HG03280 (cell line): ENCODE measurements around the gene SPRYD4.
"Not testable (repeated sequence)": the region's sequence is repeated elsewhere in the genome, so short reads cannot be mapped to it uniquely, and the experiment has no call there.

Source experiments
- ATAC-seq: cut with Tn5 transposase; IDR thresholded peaks from one replicate; pipeline ENCODE4 v1.9.1; 2021; ENCODE audit warnings: mild to moderate bottlenecking, moderate library complexity; ENCODE audit not compliant: unreplicated experiment

SPRYD4 gene

DNA sequence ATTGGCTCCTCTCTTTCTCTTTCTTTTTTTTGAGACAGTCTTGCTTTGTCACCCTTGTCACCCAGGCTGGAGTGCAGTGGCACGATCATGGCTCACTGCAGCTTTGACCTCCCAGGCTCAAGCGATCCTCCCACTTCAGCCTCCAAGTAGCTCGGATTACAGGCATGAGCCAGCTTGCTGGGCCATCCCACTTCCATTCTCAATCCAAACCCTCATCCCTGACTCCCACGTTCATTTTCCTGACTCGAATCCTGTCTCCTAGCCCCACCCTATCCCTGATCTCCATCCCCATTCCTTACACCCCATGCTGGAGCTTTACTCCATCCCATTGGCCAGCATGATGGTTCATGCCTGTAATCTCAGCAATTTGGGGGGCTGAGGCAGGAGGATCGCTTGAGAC is 7.8 kb downstream of the SPRYD4 start:
- ATAC-seq = no peak

DNA sequence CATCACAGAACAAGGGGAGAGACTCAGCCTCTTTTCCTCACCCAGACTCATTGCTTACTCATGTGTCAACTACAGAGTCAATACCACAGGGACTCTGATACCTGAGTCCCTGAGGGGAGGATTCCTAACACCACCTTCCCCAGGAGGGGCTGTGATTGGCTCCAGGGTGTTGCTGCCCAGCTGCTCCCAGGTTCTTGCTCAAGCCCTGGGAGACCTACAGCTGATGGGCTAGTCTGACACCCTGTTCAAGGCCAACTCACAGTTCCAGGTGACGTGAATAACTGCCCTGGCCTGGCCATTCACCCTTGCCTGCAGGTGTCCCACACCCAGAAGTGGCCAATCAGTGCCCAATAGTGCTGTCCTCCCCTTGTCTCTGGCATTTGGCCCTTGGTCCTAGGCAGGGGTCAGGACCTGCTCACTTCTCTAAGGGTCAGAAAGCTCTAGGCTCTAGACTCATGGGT is 8.6 kb downstream of the SPRYD4 start:
- no peak for ATAC-seq

DNA sequence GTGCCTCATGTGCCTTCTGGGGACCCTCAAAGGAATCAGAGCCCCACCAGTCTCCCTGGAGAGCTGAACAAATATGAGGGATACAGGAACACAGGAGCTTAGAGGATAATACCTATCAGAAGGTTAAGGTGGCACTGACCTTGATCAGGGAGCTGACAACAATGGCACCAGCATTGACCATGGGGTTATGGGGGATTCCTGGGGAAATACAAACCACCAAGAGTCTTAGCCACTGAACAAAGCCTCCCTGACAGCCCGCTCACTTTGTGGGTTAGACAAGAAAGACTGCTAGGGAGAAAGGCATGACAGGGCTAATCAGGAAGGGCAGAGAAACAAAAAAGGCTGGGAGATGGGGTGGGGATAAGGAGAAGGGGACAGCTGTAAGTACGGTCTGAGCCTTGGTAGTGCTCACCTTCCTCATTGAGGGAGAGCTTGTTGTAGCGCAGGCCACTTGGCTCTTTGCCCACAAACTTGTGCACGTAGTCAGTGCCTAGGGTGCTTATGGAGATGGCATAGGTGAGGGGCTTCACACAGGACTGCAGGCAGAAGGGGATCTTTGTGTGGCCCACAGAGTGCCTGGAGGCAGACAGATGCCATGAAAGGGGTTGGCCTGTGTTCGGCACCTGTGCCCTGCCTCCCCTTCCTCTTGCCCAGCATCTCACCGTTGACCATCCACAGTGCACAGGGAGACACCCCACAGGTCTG is 9.3 kb downstream of the SPRYD4 start:
- no peak for ATAC-seq

DNA sequence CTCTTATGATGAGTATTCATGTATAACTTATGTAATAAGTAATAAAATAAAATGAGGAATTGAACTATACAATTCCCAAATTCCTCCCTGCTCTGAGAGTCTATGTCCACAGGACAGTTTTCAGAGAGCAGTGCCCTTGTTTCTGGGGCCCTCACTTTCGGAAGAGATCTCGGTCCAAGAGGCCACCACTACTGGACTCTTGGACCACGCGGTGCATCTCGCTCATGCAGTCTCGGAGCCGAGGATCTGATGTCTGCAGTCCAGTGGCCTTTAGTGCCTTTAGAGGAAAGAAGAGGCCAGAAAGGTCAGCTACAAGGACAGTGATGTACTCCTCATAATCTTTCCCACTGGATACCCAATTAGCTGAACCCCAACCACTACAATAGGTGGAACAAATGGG is 11.2 kb downstream of the SPRYD4 start:
- no peak for ATAC-seq

DNA sequence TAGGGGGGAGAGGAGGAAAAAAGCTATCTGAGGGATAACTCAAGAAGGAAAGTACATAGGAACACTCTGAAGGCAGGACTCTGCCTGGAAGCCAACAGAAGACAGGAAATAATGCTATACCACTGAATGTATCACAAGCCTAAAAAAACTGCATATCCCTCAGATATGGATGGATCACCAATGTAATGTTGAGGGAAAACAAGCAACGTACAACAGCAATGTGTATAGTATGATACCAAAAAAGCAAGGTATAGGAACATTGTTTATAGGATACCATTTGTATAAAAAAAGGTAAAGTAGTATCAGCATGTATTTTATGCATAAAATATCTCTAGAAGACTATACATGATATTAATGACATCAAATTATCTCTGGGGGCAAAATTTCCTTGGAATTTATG is 16.2 kb downstream of the SPRYD4 start:
- no peak for ATAC-seq

DNA sequence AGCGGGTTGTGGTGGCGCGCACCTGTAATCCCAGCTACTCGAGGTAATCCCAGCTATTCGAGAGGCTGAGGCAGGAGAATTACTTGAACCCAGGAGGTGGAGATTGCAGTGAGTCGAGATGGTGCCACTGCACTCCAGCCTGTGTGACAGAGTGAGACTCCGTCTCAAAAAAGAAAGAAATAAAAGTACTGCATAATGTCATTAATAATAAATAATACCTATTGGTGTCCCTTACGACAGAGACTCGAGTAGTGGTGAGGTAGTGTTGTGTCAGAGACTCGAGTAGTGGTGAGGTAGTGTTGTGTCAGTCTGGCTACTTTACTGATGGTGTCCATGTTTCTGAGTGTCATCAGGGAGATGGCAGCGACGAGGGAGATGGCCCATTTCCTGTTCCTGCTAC is 18.3 kb downstream of the SPRYD4 start:
- ATAC-seq = no peak

DNA sequence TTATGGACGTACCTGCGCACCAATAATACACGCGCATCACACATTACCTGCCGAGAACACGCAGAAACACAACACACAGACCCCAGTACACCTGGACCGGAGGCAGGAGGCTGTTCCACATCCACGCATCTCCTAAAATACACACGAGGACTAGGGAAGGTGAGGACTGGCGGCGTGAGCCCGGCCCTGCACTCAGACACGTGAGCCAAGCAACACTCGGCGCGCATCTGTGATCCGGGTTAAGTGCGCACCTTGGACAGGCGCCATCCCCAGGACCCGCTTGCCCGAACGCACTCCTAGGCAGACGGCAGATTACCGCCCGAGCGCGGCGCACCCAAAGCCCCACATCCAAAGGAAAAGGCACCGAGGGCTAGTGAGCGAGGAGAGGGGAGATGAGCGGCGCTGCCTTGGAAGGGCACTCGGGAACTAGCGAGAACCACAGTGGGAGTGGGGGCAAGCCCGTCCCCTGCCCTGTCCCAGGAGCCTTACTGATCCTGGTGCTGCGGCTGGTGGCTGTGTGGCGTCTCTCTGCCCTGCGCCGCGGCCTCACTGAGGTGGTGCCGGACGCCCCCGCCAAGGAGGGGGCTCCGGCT is 19.2 kb downstream of the SPRYD4 start:
- peak; percentile 27 for ATAC-seq

DNA sequence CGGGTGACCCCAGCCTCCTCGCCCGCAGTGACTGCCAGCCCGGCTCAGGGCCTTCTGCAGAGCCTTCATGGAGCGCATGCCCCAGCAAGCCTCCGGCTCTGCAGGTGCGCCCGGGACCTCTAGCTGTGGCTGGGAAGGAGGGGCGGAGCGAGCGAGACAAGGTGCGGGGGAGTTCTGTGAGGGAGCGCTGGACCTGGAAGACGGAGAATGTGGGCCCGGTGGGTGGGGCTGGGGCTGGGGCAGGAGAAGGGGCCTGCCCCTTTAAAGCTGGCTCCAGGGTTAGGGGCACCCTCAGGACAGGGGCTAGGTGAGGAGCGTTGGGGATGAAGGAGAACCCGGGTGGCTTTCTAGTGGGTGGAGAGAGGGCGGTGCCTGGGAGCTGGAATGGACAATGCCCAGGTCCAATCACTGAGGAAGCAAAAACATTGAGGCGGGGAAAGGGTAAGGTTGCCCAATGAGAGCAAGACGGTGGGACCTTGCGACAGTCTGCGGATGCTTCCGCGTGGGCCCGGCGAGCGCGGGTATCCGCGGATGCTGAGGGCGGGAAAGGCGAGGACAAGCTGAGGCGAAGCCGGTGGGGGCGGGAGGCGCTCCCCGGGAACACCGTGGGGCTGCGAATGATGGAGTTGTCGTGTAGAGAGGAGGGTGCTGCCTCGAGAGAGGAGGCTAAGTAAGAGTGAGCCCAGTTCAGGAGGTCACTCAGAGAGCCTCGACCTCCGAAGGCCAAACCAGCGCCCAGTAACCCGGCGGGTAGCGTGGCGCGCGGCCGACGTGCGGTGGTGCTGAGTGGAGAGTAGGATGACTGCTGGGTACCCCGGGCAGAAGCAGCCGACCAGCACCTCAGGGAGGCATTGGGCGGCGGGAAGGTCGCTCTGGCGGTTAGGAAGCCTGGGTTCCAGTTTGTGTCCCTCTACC is 19.9 kb downstream of the SPRYD4 start, which contains the start of gene GLS2:
Gene GLS2, minus strand, starts transcription at position 121 of the 915 bp plus-strand sequence. Its CDS starts 43 bp downstream, at position 78.
- peak; percentile 89 for ATAC-seq

DNA sequence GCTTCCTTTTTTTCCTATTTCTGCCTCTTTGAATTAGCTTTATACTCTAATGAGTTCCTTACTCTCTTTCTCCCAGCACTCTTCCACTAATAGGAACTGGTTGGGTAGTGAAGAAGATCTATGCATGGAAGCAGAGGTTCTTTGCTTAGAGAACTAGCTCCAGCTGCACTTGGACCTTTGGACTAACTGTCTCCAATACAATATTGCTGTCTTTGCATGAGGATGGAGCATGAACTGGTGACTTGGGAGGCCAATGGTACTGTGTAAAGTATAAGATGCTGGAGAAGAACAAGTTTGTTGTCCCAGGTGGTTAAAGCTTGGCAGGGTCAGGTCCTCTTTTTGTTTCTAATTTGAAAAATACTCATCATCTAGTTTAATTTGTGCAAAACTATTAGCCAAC is 22.0 kb downstream of the SPRYD4 start:
- no peak for ATAC-seq

DNA sequence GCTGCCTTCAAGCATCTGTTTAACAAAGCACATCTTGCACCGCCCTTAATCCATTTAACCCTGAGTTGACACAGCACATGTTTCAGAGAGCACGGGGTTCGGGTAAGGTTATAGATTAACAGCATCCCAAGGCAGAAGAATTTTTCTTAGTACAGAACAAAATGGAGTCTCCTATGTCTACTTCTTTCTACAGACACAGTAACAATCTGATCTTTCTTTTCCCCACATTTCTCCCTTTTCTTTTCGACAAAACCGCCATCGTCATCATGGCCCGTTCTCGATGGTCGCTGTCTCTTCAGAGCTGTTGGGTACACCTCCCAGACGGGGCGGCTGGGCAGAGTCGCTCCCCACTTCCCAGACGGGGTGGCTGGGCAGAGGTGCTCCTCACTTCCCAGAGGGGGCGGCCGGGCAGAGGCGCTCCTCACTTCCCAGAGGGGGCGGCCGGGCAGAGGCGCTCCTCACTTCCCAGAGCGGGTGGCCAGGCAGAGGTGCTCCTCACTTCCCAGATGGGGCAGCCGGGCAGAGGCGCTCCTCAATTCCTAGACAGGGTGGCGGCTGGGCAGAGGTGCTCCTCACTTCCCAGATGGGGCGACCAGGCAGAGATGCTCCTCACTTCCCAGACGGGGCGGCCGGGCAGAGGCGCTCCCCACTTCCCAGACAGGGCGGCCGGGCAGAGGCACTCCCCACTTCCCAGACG is 25.2 kb downstream of the SPRYD4 start:
- not testable (repeated sequence) for ATAC-seq

DNA sequence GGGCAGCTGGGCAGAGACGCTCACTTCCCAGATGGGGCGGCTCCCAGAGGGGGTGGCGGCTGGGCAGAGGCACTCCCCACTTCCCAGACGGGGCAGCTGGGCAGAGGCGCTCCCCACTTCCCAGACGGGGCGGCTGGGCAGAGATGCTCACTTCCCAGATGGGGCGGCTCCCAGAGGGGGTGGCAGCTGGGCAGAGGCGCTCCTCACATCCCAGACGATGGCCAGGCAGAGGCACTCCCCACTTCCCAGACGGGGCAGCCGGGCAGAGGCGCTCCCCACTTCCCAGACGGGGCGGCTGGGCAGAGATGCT is 25.7 kb downstream of the SPRYD4 start:
- not testable (repeated sequence) for ATAC-seq

DNA sequence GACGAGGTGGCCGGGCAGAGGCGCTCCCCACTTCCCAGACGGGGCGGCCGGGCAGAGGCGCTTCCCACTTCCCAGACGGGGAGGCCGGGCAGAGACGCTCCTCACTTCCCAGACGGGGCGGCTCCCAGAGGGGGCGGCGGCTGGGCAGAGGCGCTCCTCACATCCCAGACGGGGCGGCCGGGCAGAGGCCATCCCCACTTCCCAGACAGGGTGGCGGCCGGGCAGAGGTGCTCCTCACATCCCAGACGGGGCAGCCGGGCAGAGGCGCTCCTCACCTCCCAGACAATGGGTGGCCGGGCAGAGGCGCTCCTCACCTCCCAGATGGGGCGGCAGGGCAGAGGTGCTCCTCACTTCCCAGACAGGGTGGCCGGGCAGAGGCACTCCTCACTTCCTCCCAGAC is 26.1 kb downstream of the SPRYD4 start:
- not testable (repeated sequence) for ATAC-seq

DNA sequence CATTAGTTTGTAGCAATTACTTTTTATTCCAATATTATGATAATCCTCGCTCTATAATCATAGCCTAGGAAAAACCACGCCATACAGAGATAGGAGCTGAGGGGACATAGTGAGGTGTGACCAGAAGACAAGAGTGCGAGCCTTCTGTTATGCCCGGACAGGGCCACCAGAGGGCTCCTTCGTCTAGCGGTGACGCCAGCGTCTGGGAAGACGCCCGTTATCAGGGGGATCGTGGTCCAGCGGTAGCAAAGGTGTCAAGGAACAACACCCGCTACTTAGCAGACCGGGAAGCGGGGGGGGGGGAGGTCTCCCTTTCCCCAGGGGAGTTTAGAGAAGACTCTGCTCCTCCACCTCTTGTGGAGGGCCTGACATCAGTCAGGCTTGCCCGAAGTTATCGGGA is 28.3 kb downstream of the SPRYD4 start:
- not testable (repeated sequence) for ATAC-seq

DNA sequence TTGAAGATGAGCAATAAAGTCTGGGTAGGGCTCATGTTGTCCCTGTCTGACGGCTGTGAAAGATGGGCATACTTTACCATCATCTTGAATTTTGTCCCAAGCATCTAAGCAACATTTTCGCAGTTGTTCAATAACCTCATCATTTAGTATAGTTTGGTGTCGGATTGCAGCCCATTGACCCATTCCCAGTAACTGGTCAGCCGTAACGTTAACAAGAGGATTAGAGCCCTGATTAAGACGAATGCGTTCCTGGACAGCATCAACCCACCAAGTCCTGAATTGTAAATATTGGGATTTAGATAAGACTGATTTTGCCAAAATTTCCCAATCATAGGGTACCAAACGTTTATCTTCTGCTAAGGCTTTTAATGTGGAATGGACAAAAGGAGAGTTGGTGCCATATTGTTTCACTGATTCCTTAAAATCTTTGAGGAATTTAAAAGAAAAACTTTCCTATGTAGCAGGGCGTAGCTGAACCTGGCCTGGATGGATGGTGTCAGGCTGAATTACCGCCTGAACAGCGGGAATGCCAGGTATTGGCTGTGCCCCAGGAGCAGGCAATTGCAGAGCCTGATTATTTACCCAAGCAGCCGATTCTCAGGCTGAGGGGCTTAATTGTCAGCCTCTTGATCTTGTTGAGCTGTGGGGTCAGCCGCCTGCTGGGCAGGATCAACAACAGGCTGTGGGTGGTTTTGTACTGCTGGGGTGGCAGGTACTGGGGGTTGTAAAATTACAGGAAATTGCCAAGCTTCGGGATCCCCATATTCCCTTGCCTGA is 29.9 kb downstream of the SPRYD4 start:
- ATAC-seq = not testable (repeated sequence)

DNA sequence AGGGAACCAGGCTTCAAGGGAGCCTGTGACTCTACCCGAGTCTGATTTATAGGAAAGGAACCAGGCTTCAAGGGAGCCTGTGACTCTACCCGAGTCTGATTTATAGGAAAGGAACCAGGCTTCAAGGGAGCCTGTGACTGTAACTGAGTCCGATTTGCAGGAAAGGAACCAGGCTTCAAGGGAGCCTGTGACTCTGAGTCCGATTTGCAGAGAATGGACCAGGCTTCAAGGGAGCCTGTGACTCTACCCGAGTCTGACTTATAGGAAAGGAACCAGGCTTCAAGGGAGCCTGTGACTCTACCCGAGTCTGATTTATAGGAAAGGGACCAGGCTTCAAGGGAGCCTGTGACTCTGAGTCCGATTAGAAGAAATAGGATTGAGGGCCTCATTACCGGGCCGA is 31.1 kb downstream of the SPRYD4 start:
- not testable (repeated sequence) for ATAC-seq

DNA sequence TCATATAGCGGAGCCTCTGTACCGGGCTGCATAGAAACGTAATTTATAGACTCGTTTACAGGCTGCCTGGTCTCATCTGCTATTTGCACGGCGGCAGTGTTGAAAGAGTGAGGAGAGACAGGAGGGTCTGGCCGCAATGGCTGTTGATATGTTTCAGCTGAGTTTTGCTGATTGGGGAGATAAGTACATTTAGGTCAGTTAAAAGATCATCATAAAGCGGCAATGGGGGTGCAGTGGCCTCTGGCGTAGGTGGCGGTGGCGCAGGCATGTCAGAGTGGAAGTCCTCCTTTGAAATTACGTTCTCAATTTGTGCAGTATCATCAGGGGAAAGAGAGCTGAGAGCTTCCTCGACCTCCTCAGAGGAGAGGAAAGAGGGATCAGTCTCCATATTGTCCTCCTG is 31.5 kb downstream of the SPRYD4 start:
- ATAC-seq = not testable (repeated sequence)

DNA sequence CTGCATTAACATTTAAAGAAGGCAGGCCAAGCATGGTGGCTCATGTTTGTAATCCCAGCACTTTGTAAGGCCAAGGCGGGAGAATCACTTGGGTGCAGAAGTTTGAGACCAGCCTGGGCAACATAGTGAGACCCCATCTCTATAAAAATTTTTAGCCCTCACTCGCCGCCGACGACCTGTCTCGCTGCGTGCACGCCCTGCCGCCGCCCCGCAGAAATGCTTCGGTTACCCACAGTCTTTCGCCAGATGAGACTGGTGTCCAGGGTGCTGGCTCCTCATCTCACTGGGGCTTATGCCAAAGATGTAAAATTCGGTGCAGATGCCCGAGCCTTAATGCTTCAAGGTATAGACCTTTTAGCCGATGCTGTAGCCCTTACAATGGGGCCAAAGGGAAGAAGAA is 42.4 kb downstream of the SPRYD4 start:
- ATAC-seq = no peak

DNA sequence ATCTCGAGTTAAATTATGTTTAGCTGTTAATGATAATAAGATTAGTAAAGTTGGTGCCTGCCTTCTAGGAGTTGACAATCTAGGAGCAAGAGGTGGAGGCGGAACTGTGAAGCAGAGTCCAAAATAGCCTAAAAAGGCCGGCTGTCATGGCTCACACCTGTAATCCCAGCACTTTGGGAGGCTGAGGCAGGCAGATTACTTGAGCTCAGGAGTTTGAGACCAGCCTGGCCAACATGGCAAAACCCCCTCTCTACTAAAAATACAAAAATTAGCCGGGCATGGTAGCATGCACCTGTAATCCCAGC is 45.6 kb downstream of the SPRYD4 start:
- not testable (repeated sequence) for ATAC-seq

DNA sequence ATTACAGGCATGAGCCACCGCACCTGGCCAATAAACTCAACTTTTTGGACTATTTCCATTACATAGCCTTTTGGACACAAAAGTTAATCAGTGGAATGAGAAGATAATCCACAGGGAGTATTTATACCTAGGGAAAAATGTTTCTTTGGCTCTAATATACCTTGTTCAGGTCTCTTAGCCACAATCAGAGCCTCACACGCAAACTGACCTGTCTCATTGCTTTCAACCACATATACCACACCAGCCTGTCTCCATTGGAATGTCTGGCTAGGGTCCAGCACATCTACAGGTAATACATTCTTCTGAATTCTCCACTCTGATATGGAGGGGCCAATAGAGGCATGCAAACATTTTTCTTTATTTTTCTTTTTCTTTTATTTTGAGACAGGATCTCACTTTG is 49.5 kb downstream of the SPRYD4 start:
- no peak for ATAC-seq

DNA sequence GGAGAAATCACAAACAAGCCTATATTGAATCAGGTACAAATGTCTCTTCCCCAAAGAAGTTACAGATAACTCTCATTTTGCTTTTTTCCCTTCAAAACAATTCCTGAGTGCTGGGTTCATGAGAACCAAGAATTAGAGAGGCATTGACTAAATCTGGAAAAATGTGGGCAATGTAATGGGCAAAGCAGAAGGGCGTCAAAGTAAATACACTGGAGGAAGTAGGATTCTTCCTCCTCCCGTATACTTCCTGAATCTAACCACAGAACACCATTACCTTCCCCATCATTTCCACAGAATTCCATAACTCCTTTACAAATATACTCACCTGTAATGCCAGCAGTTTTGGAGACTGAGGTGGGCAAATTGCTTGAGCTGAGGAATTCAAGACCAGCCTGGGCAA is 50.2 kb downstream of the SPRYD4 start:
- ATAC-seq = no peak

DNA sequence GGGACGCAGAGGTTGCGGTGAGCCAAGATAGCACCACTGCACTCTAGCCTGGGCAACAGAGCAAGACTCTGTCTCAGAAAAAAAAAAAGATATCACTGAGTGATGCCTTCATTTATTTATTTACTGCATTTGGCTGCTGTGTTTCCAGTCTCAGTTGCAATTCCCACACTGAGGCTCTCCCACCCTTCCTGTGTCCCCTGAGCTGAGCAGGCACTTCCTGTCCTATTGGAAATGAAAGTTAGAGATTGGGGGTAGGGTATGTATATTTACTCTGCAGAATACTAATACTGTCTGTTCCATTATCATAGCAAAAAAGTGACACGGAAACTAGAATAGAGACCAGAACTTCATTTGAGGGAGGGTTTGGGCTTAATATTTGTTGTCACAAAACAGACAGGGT is 51.7 kb downstream of the SPRYD4 start:
- no peak for ATAC-seq
